Adipose tissue (tissue), 3 donors: ENCODE results near the gene OGFOD1. TPM values are rescaled to one million over a fixed set of nuclear protein-coding genes. Genes with fewer than 3 reads are reported as not detected.

Source experiments
- H3K27ac ChIP-seq: one replicate; pipeline ENCODE4 v1.5.1; 2013; ENCODE audit warnings: low read depth, low read length
- WGBS, 3 donors: extraction: QIAGEN DNeasy Blood & Tissue Kit; methylation state at CpG; one replicate each; pipeline ENCODE4 v1.1.7; 2013; 5-methylcytosine and 5-hydroxymethylcytosine counted together
- polyA plus RNA-seq, 3 donors: library from polyadenylated mRNA; stranded (reverse); fragments of 200-250 nt; gene quantifications; one replicate each; pipeline ENCODE4 v1.2.3, GENCODE V29; 2013
- donor health status: healthy with polysubstance abuse.
- donor health status: Bipolar disorder and iron deficiency.
- donor health status: healthy.

The OGFOD1 gene
- polyA plus RNA-seq, 3 donors = 7.8 to 25.7 (median 9.2) TPM

DNA sequence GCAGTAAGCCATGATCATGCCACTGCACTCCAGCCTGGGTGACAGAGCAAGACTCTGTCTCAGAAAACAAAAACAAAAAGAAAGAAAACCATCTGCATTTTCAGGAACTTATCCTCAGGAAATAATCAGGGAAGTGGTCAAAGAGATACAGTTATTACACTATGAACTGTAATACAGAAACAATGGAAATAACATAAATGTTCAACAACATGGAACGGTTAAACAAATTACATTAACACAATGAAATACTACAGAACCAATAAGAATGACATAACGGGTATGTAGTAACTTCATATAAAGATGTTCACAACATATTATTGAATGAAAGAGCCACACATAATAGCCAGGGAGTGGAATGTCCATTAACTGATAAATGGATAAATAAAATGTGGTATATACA is 61.7 kb downstream of the OGFOD1 start:
- H3K27ac ChIP-seq = no peak overlapping the region
- WGBS, 3 donors = 54 to 93% (median 62%) methylated on average over 2 of the region's 2 CpGs

DNA sequence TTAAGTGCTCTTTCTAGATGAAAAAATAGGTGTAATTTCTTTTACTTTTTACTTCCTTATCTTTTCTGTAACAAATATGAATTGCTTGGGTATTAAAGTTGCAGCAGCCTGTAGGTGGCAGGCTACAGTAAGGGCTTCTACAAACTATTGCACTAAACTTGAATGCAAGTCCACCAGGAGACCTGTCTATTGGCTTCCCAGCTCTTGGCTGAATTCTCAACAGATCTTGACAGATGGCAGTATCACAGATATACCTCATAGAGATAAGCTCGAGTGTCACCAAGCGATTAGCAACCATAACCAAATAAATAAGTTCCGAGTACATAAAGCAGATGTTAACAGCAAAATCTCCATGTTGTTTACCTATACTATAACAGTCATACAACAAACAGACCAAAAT is 62.6 kb downstream of the OGFOD1 start:
- H3K27ac ChIP-seq = no peak overlapping the region
- WGBS, 3 donors = 25 to 77% (median 75%) methylated on average over 3 of the region's 3 CpGs

DNA sequence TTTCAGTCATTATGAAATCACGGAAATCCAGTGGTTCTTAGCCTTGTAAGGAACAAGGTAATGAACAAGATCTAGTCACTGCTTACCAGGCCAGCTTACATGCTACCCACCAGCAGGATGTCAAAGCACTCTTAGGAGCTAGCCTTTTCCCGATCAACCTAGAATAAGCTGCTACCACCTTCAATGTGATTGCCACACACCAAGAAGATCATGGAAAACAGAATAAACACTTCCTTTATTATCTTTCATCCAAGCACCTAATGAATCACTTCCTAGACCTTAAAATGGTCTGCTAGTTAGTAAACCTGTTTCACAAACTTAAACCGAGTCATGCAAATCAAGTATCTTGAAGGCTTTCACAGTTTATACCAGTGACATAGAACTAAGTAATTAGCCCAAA is 63.5 kb downstream of the OGFOD1 start:
- whole genome bisulfite sequencing, 3 donors = 71 to 85% (median 85%) methylated on average over 3 of the region's 3 CpGs
- H3K27ac ChIP-seq = no peak overlapping the region

DNA sequence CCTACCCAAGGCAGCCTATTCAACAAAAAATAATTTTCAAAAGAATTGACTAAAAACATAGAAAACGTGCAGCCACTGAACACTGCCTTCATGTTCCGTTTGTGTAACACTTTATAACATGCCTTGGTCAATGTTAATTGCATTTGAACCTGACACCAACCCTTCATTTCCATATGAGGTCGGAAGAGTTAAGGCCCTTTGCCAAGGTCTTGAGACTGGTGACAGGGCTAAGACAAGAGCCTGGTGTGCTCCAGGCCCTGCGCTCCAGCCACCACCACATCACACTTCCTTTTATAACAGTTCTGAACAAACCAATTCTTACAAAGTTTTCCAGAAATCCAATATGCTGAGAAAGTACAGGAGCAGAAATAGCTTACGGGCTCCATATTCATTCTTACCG is 64.3 kb downstream of the OGFOD1 start:
- no peak overlapping the region for H3K27ac ChIP-seq
- WGBS, 3 donors = 78 to 83% (median 81%) methylated on average over 6 of the region's 6 CpGs

DNA sequence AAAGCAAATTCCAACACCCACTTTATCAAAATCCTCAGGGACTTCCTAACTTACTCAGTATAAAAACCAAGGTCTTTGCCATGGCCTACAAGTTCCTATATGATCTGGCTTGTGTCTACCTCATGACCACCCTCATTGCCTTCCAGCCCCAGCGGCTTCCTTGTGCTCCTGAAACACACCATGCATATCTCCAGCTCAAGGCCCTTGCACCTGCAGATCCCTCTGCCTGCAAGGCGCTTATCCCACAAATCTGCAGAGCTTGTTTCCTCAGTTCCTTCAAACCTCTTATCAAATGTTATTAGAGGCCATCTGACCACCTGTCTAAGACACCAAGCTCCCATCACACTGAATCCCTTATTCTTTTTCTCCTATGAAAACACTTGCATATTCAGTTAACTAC is 65.9 kb downstream of the OGFOD1 start:
- WGBS, 3 donors = 85 to 96% (median 91%) methylated on average over 2 of the region's 2 CpGs
- H3K27ac ChIP-seq = no peak overlapping the region

GRCh38 chr16:56518425-56518824 is 67.1 kb downstream of the OGFOD1 start:
- 68 to 92% (median 91%) methylated on average over 7 of the region's 7 CpGs for WGBS, 3 donors
- no peak overlapping the region for H3K27ac ChIP-seq

GRCh38 chr16:56519459-56520250 is 68.3 kb downstream of the OGFOD1 start, which contains the start of gene BBS2:
Gene BBS2 (minus strand): TSS chr16:56520024. CDS start chr16:56519862, 162 bp downstream.
- H3K27ac ChIP-seq = no peak within 1 kb of the TSS
- 0 to 1% (median 0%) methylated on average over 59 to 65 of the region's 65 CpGs for WGBS, 3 donors

DNA sequence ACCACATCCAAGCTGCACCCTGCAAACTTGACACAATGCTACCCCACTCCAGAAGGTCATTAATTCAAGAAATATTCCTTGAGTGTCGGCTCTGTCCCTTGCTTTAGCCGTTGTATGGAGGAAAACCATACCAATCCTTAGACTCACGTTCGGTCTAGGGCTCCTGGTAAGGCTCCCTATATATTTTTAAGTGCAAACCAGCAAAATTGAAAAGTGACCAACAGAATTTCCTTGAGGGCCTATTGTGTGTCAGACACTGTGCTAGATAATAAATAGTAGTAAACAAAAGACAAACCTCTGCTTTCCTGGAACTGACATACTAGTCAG is 68.9 kb downstream of the OGFOD1 start:
- 20 to 28% (median 22%) methylated on average over 4 of the region's 4 CpGs for WGBS, 3 donors
- no peak overlapping the region for H3K27ac ChIP-seq

DNA sequence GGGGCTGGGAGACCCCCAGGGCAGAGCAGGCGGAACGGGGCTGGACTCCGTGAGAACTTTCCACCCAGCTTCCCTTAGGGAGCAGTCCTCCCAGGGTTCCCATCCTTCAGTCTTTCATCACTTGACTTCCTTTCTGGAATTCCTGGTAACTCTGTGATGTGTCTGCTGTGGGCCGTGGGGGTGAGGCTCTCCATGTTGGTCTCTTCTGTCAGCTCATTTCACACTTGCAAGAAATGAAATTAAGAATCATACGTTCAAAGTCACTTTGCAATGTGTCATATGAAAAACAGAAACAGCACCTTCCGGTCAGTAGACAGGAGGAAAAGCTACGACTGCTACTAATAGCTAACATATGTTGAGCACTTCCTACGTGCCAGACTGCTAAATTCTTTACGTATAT is 73.9 kb downstream of the OGFOD1 start:
- no peak overlapping the region for H3K27ac ChIP-seq
- WGBS, 3 donors = 63 to 77% (median 75%) methylated on average over 9 of the region's 9 CpGs

Other genes with a start within 250 kb of the OGFOD1 start
- gene AMFR, start 26.0 kb upstream of the OGFOD1 start, polyA plus RNA-seq = 10 to 100 TPM; 36.6 to 47.3 (median 38.0) TPM
- 10 to 100 TPM; 34.2 to 40.4 (median 34.4) TPM for gene NUDT21, start 222 bp upstream of the OGFOD1 start, polyA plus RNA-seq
- gene BBS2, start 68.5 kb downstream of the OGFOD1 start, polyA plus RNA-seq = 10 to 100 TPM; 12.8 to 38.9 (median 21.3) TPM
- gene MT4, start 113.5 kb downstream of the OGFOD1 start, polyA plus RNA-seq = not detected
- 1 to 10 TPM in 2 of 3 donors, under 1 TPM in 1; 0.91 to 2.7 (median 1.8) TPM for gene MT3, start 138.0 kb downstream of the OGFOD1 start, polyA plus RNA-seq
- 1,000 to 10,000 TPM in 2 of 3 donors, 100 to 1,000 TPM in 1; 558 to 7,150 (median 3,647) TPM for gene MT2A, start 157.0 kb downstream of the OGFOD1 start, polyA plus RNA-seq
- gene MT1E, start 174.2 kb downstream of the OGFOD1 start, polyA plus RNA-seq = 1,000 to 10,000 TPM in 2 of 3 donors, 100 to 1,000 TPM in 1; 256 to 2,506 (median 1,432) TPM
- gene MT1M, start 181.1 kb downstream of the OGFOD1 start, polyA plus RNA-seq = 1,000 to 10,000 TPM in 1 of 3 donors, 100 to 1,000 TPM in 2; 108 to 1,265 (median 551) TPM
- gene MT1A, start 187.1 kb downstream of the OGFOD1 start, polyA plus RNA-seq = 1,000 to 10,000 TPM in 2 of 3 donors, 100 to 1,000 TPM in 1; 259 to 2,112 (median 1,254) TPM
- gene MT1B, start 200.3 kb downstream of the OGFOD1 start, polyA plus RNA-seq = 1 to 10 TPM in 1 of 3 donors, not detected in 2; 9.3 TPM
- gene MT1F, start 206.4 kb downstream of the OGFOD1 start, polyA plus RNA-seq = 100 to 1,000 TPM in 2 of 3 donors, 10 to 100 TPM in 1; 84.5 to 341 (median 130) TPM
- gene MT1G, start 216.5 kb downstream of the OGFOD1 start, polyA plus RNA-seq = 1,000 to 10,000 TPM; 1,258 to 2,088 (median 1,548) TPM
- 10 to 100 TPM in 2 of 3 donors, 1 to 10 TPM in 1; 6.4 to 67.9 (median 60.5) TPM for gene MT1H, start 218.3 kb downstream of the OGFOD1 start, polyA plus RNA-seq
- gene MT1X, start 230.9 kb downstream of the OGFOD1 start, polyA plus RNA-seq = 1,000 to 10,000 TPM; 2,752 to 5,906 (median 2,980) TPM